Measurements from ENCODE around the gene SCNN1A.
A peak's percentile ranks its signal among the peaks of the same experiment; 100 is the strongest.

GRCh38 chr12:6340745-6341416 lies 34.5 kb downstream of the SCNN1A start:
- TF ChIP-seq POLR2A (IDR thresholded peaks at IDR 0.05; ENCODE audit: low read depth, low read length) (peak; percentile 62), EZH2 (IDR thresholded peaks at IDR 0.05; ENCODE audit: borderline replicate concordance, low read depth, low read length, severe bottlenecking) (no peak), CTCF (IDR thresholded peaks at IDR 0.05; ENCODE audit: extremely low read depth in 1 of 2, insufficient read depth in 1 of 2, low read depth in 1 of 2, low read length in 2 of 2) (no peak), POLR2AphosphoS5 (IDR thresholded peaks at IDR 0.05; ENCODE audit: insufficient read depth, low read depth, low read length) (peak; percentile 22), MYC (IDR thresholded peaks at IDR 0.05; ENCODE audit: low read depth, low read length) (no peak)
